Astrocyte (in vitro differentiated cells and primary cell): ENCODE measurements around the gene GOLGA6A. TPM values are rescaled to one million over a fixed set of nuclear protein-coding genes. Genes with fewer than 3 reads are reported as not detected.

ENCODE experiments used
- DNase-seq: peaks from one replicate; pipeline ENCODE4 v3.0.0-alpha.2; 2010; ENCODE audit warnings: low read depth
- FAIRE-seq: peaks from 2 replicates; lab custom pipeline; 2011; peaks lifted over from hg19 to GRCh38; lab: Jason Lieb, UNC
- H2AFZ ChIP-seq: 2 replicates; pipeline ENCODE4 v1.6.0; 2012; ENCODE audit warnings: low read depth, low read length, inconsistent platforms
- H3K27ac ChIP-seq: 2 replicates; pipeline ENCODE4 v1.5.1; 2011; ENCODE audit warnings: low read depth, low read length, inconsistent platforms
- H3K27me3 ChIP-seq: 2 replicates; pipeline ENCODE4 v1.6.0; 2011; ENCODE audit warnings: low read length, inconsistent platforms; ENCODE audit not compliant: insufficient read depth
- H3K36me3 ChIP-seq: 2 replicates; pipeline ENCODE4 v1.5.1; 2011; ENCODE audit warnings: low read length, inconsistent platforms; ENCODE audit not compliant: insufficient read depth
- H3K4me1 ChIP-seq: 2 replicates; pipeline ENCODE4 v1.5.1; 2011; ENCODE audit warnings: low read length, inconsistent platforms; ENCODE audit not compliant: insufficient read depth
- H3K4me2 ChIP-seq: 2 replicates; pipeline ENCODE4 v1.6.0; 2012; ENCODE audit warnings: low read length, inconsistent platforms
- H3K4me3 ChIP-seq: 2 replicates; pipeline ENCODE4 v1.5.1; 2011; ENCODE audit warnings: low read depth, mild to moderate bottlenecking, low read length, inconsistent platforms; ENCODE audit not compliant: insufficient read depth
- H3K79me2 ChIP-seq: 2 replicates; pipeline ENCODE4 v1.6.0; 2012; ENCODE audit warnings: mild to moderate bottlenecking, low read length, inconsistent platforms; ENCODE audit not compliant: insufficient read depth
- H3K9ac ChIP-seq: 2 replicates; pipeline ENCODE4 v1.6.0; 2012; ENCODE audit warnings: mild to moderate bottlenecking, low read length, inconsistent platforms
- H3K9me3 ChIP-seq: 2 replicates; pipeline ENCODE4 v1.5.1; 2012; ENCODE audit warnings: low read depth, mild to moderate bottlenecking, low read length, inconsistent platforms; ENCODE audit not compliant: insufficient read depth
- H4K20me1 ChIP-seq: 2 replicates; pipeline ENCODE4 v1.6.0; 2012; ENCODE audit warnings: low read length, inconsistent platforms; ENCODE audit not compliant: insufficient read depth
- H3K27ac Mint-ChIP-seq: one replicate; pipeline ENCODE4 v1.8.0; 2021; ENCODE audit warnings: mild to moderate bottlenecking, mixed read lengths; ENCODE audit not compliant: unreplicated experiment
- H3K27me3 Mint-ChIP-seq: one replicate; pipeline ENCODE4 v1.8.0; 2021; ENCODE audit warnings: low read depth, mixed read lengths; ENCODE audit not compliant: unreplicated experiment
- H3K36me3 Mint-ChIP-seq: one replicate; pipeline ENCODE4 v1.8.0; 2021; ENCODE audit warnings: low read depth, mixed read lengths; ENCODE audit not compliant: unreplicated experiment
- H3K4me1 Mint-ChIP-seq: one replicate; pipeline ENCODE4 v1.8.0; 2021; ENCODE audit warnings: low read depth, mixed read lengths; ENCODE audit not compliant: unreplicated experiment
- H3K4me3 Mint-ChIP-seq: one replicate; pipeline ENCODE4 v1.8.0; 2021; ENCODE audit warnings: mild to moderate bottlenecking, moderate library complexity, mixed read lengths; ENCODE audit not compliant: unreplicated experiment
- H3K9me3 Mint-ChIP-seq: one replicate; pipeline ENCODE4 v1.8.0; 2021; ENCODE audit warnings: mild to moderate bottlenecking, mixed read lengths; ENCODE audit not compliant: unreplicated experiment
- EZH2 ChIP-seq: IDR thresholded peaks from 2 replicates; pipeline ENCODE4 v1.6.1; 2012; ENCODE audit warnings: mild to moderate bottlenecking, low read length, inconsistent platforms; ENCODE audit not compliant: insufficient read depth
- total RNA-seq: library from RNA; stranded (reverse); gene quantifications from 2 replicates; pipeline ENCODE4 v1.2.1, GENCODE V29; 2021
- TF ChIP-seq, protein P1 (sequence below): IDR thresholded peaks from 2 replicates; pipeline ENCODE4 v1.5.1; 2011; ENCODE audit warnings: low read depth, mild to moderate bottlenecking, inconsistent platforms, low read length, moderate library complexity; ENCODE audit not compliant: insufficient read depth

The GOLGA6A gene
- total RNA-seq, 1 donor from 2014 or later, result 0.30 TPM

GRCh38 chr15:74040109-74040850 lies 42.1 kb downstream of the GOLGA6A start:
- H3K4me3 ChIP-seq, result no peak overlapping the region
- H3K27me3 ChIP-seq, result no peaks in the 10 kb centered on the region
- H3K36me3 ChIP-seq, result no peaks in the 10 kb centered on the region
- Mint-ChIP-seq H3K36me3 (peaks cover 40% of the 10 kb centered on the region), H3K27me3 (no peaks in the 10 kb centered on the region), H3K4me3 (peak overlapping the region; percentile 10), H3K9me3 (no peaks in the 10 kb centered on the region), H3K4me1 (peaks cover 41% of the 10 kb centered on the region), H3K27ac (peak overlapping the region; percentile 64)
- TF ChIP-seq EZH2, result no peak
- TF ChIP-seq, protein P1, sequence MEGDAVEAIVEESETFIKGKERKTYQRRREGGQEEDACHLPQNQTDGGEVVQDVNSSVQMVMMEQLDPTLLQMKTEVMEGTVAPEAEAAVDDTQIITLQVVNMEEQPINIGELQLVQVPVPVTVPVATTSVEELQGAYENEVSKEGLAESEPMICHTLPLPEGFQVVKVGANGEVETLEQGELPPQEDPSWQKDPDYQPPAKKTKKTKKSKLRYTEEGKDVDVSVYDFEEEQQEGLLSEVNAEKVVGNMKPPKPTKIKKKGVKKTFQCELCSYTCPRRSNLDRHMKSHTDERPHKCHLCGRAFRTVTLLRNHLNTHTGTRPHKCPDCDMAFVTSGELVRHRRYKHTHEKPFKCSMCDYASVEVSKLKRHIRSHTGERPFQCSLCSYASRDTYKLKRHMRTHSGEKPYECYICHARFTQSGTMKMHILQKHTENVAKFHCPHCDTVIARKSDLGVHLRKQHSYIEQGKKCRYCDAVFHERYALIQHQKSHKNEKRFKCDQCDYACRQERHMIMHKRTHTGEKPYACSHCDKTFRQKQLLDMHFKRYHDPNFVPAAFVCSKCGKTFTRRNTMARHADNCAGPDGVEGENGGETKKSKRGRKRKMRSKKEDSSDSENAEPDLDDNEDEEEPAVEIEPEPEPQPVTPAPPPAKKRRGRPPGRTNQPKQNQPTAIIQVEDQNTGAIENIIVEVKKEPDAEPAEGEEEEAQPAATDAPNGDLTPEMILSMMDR, result no peak
- no peak overlapping the region for H2AFZ ChIP-seq
- peak overlapping the region; percentile 72 for H3K27ac ChIP-seq
- peak; percentile 90 for DNase-seq
- no peaks in the 10 kb centered on the region for H4K20me1 ChIP-seq
- peaks cover 29% of the 10 kb centered on the region for H3K4me1 ChIP-seq
- FAIRE-seq, result peak; percentile 96
- peak overlapping the region; percentile 67 for H3K4me2 ChIP-seq
- H3K9ac ChIP-seq, result peak overlapping the region; percentile 44
- H3K79me2 ChIP-seq, result no peaks in the 10 kb centered on the region
- H3K9me3 ChIP-seq, result no peaks in the 10 kb centered on the region

- Histone ChIP-seq H3K27ac (peak overlapping the region; percentile 64), H3K4me2 (peak overlapping the region; percentile 67), H2AFZ (no peak overlapping the region), H3K4me3 (no peak overlapping the region), H3K36me3 (no peaks in the 10 kb centered on the region), H3K9ac (no peak overlapping the region), H4K20me1 (no peaks in the 10 kb centered on the region), H3K27me3 (no peaks in the 10 kb centered on the region), H3K4me1 (peaks cover 29% of the 10 kb centered on the region), H3K9me3 (no peaks in the 10 kb centered on the region), H3K79me2 (no peaks in the 10 kb centered on the region)
- Mint-ChIP-seq H3K9me3 (no peaks in the 10 kb centered on the region), H3K36me3 (peaks cover 40% of the 10 kb centered on the region), H3K4me3 (no peak overlapping the region), H3K27ac (no peak overlapping the region), H3K4me1 (peaks cover 41% of the 10 kb centered on the region), H3K27me3 (no peaks in the 10 kb centered on the region)
- TF ChIP-seq EZH2, result no peak
- TF ChIP-seq, protein P1, result no peak
- no peak for FAIRE-seq
- DNase-seq, result no peak
These were observed 42.7 kb downstream of the GOLGA6A start for GRCh38 chr15:74039656-74040010.
